T1000 (cell line): ENCODE data around the gene ACR.

ENCODE experiments used
- DNase-seq: peaks from one replicate; lab custom pipeline; 2025; ENCODE audit warnings: mixed read lengths; lab: John Stamatoyannopoulos, UW

The ACR gene

GRCh38 chr22:50737728-50738648 lies at the start of gene ACR:
ACR (plus strand) TSS chr22:50738204; CDS start chr22:50738236, 32 bp downstream.
- no peak for DNase-seq

- no peak for DNase-seq
These were observed 49.6 kb upstream of the ACR start for GRCh38 chr22:50688448-50688847.

- no peak for DNase-seq
These were observed 46.5 kb upstream of the ACR start for GRCh38 chr22:50691521-50691920.

- DNase-seq, result no peak
These were observed 44.5 kb upstream of the ACR start for GRCh38 chr22:50693462-50693861.

- DNase-seq, result no peak
These were observed 43.9 kb upstream of the ACR start for GRCh38 chr22:50694099-50694605.

GRCh38 chr22:50694766-50695420 lies 43.1 kb upstream of the ACR start:
- DNase-seq, result no peak

GRCh38 chr22:50695421-50696250 lies 42.4 kb upstream of the ACR start:
- no peak for DNase-seq

- no peak for DNase-seq
These were observed 41.7 kb upstream of the ACR start for GRCh38 chr22:50696251-50696798.

- no peak for DNase-seq
These were observed 41.0 kb upstream of the ACR start for GRCh38 chr22:50696799-50697561.

GRCh38 chr22:50697667-50698506 lies 40.1 kb upstream of the ACR start:
- DNase-seq, result no peak

GRCh38 chr22:50698546-50698945 lies 39.5 kb upstream of the ACR start:
- no peak for DNase-seq

- no peak for DNase-seq
These were observed 38.8 kb upstream of the ACR start for GRCh38 chr22:50699001-50699755.

GRCh38 chr22:50699756-50700386 lies 38.1 kb upstream of the ACR start:
- DNase-seq, result no peak

- DNase-seq, result no peak
These were observed 37.5 kb upstream of the ACR start for GRCh38 chr22:50700387-50701075.

- no peak for DNase-seq
These were observed 37.0 kb upstream of the ACR start for GRCh38 chr22:50701076-50701419.

- no peak for DNase-seq
These were observed 36.4 kb upstream of the ACR start for GRCh38 chr22:50701428-50702154.

GRCh38 chr22:50702261-50702671 lies 35.7 kb upstream of the ACR start:
- no peak for DNase-seq
